HTERT RPE-1 (cell line): ENCODE results near the gene XPNPEP1.

ENCODE experiments used
- in situ Hi-C: fragments of 300-500 bp; cut with MboI; formaldehyde crosslinking; loops from 4 replicates; pipeline ENCODE4 v1.14.3; 2020; ENCODE audit warnings: low sequenced_read_pairs

Gene XPNPEP1

GRCh38 chr10:109952526-109952925, 29.2 kb upstream of the XPNPEP1 start:
- in situ Hi-C loops, result no loop called here

GRCh38 chr10:109947111-109947920, 24.0 kb upstream of the XPNPEP1 start:
- in situ Hi-C loops, result no loop called here

DNA sequence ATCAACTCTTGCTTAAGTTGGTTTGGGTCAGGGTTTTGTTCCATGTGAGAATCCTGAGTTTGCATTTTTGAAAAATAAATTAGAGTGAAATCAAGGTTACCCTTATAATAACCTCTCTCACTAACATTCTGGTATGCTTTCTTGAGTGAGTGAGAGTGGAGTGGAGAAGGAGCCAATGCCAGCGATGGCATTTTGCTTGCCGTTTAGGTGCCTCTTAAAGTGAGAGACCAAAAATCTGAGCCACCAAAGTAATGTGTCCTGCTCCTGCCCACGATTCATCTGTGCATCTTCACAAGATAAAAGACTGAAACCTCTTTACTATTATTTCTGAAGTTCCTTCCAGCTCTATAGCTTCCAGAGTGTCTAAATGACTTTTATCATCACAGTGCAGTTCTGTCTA, 23.4 kb upstream of the XPNPEP1 start:
- in situ Hi-C loops, result no loop called here

- in situ Hi-C loops, result no loop called here
These were observed 22.3 kb upstream of the XPNPEP1 start for GRCh38 chr10:109945473-109946177.

GRCh38 chr10:109944613-109945012, 21.3 kb upstream of the XPNPEP1 start:
- in situ Hi-C loops, result no loop called here

DNA sequence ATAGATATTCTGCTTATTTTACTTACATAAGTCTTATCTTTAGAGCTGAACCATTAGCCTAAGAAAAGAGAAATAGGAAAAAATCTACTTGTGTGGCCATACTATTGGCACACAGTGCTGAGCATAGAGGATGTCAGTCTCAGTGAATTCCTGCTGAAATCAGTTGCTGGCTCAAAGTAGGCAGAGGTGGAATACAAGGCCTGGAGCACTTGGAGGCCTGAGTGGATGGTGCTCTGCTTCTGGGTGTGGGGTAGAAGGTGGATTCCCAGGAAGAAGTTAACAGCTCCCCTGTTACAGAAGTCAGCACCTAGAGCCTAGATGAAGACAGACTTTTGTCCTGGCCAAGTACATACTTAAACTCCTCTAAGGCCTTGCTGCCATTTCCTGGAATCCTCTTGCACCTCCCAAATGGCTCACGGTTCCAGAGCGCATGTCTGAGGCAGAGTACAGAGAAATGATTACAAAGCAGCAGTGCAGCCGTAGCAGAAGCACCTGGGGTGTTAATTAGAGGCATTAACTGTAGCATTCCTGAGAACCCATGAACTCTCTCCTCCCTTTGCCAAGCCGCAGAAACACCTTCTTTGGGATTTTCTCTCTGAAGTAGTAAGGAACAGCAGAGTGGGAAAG, 18.0 kb upstream of the XPNPEP1 start:
- in situ Hi-C loops, result no loop called here

DNA sequence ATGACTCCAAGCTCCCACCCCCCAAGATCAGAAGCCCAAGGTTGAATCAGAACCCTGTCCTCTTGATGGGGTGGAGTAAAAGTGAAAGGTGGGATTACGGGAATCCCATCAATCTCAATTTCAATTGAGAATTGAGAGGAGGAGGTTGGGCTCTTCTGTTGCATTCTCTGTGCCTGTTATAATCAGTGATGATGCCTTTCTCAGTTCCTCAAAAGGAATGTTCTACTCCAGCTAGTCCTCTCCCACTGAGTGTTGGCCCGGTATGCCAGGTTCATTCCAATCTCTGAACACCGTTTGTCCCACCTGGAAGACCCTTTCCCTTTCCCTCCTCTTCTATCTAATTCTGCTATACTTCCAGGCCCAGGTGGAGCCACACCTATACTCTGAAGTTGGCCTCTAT, 17.2 kb upstream of the XPNPEP1 start:
- in situ Hi-C loops, result no loop called here

DNA sequence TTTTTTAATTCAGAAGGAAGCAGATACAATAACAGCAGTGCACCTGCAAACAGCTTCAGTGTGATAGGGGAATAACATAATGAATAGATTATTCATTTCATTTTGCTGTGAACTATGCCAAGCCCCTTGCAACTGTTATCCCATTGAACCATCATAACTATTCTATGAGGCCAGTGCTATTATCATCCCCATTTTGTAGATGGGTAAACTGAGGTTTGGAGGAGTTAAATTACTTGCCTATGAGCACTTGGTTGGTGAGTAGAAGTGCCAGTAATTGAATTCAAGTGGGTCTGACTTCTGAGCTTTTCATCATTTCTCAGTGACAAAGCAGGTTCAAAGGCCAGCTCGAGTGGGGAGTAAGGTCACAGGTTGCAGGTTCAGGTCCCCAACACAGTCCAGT, 16.8 kb upstream of the XPNPEP1 start:
- in situ Hi-C loops, result no loop called here

DNA sequence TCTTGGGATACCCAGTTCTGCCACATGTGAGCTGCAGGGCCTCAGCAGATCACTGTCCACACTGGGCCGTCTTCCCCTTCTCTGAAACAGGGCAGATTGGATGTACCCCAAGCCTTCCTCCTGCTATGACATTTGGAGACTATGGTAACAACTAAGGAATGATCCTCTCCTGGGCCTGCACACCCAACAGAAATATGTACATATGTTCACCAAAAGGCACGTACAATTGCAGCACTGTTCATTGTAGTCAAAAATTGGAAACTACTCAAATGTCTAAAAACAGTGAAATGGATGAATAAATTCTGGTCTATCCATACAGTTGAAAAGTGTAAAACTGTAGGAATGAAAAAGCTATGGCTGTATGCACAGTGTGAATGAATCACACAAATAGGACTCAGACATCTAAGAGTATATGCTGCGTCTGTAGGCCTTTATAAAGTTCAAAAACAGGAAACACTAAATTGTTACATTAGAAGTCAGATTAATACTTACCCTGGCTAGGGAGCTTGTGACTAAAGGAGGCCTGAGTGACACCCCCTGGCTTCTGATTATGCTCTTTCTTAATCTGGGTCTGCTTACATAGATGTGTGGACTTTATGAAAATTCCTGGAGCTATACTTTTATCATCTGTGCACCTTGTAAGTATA, 16.1 kb upstream of the XPNPEP1 start:
- in situ Hi-C loops, result no loop called here

DNA sequence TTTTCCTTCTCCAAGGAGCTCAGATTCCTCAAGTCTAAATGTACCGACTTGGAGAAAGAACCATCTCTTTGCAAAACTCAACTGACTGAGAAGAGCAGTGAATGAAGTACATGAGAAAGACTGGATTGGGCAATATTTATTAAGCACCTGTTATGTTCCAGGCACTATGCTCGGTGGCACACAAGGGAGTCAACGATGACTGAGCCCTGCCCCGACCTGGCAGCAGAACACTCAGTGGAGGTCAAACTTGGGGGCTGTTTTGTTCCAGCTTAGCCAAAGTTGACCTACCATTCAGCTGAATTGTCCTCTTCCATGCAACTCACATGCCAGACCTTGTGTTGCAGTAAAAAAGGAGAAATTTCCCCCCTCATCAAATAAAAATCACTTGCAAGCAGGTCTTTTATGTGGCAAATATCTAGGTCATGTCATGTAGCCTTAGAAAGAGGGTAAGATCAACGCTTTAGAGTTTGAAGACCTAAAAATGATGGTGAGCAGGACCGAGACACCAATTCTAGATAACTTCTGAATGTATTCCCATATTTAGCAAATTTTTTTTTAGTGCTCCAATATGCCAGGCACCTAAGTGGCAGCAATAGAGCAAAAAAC, 14.3 kb upstream of the XPNPEP1 start:
- in situ Hi-C loops, result no loop called here

GRCh38 chr10:109934958-109935793, 11.9 kb upstream of the XPNPEP1 start:
- in situ Hi-C loops, result no loop called here

DNA sequence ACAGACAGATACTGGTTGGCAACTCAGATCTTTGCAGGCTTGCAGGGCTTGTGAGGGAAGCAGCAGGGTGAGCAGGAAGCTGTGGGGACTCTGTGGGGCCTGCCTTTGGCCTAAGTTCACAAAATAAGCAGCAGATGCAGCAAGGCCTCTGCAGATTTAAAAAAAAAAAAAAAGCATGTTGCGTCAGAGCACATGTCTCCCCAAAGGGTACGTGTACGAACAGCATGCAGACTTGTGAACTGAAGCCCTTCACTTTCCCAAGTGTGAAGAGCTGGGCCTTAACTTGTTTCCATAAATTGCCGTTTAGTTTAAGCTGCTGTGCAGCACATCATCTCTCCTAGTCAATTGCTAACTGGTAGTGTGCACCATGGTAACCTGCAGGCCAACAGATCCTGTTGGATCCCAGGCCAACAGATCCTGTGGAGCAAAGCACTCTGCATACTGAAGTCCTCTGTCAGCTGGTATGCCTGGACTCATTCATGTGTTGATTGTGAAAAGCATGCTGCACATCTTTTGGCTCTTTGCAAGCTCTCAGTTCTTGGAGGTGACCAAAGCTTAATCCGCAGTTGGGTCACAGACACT, 10.8 kb upstream of the XPNPEP1 start:
- in situ Hi-C loops, result no loop called here

DNA sequence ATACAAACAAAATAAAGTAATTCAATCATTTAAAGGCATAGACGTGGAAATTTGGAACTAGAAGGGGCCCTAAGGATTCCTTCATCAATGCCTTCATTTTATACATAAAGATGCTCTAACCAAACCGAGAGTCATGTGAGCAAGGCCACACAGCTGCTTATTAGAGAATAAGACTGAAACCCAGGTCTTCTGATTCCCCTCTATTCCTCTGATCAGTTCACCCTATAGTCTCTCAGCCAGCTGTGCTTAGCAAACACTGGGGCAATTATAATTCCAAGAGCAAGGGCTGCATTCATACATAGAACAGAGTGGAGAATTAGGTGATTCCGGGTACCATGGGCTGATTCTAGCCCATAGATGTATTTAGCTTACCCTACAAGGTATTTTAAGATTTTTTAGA, 9.7 kb upstream of the XPNPEP1 start:
- in situ Hi-C loops, result no loop called here

DNA sequence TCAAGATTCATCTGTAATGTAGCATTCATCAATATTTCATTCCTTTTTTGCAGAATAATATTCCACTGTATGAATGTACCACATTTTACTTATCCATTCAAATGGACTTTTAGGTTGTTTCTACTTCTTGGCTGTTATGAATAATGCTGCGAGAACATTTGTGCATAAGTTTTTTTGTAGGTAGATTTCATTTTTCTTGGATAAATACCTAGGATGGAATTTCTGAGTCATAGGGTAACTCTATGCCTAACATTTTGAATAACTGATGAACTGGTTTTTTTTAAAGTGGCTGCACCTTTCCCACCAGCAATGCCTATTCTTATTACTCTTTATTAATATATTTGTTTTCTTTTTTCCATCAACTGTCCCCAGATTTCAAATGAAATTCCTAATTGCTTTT, 9.1 kb upstream of the XPNPEP1 start:
- in situ Hi-C loops, result no loop called here

DNA sequence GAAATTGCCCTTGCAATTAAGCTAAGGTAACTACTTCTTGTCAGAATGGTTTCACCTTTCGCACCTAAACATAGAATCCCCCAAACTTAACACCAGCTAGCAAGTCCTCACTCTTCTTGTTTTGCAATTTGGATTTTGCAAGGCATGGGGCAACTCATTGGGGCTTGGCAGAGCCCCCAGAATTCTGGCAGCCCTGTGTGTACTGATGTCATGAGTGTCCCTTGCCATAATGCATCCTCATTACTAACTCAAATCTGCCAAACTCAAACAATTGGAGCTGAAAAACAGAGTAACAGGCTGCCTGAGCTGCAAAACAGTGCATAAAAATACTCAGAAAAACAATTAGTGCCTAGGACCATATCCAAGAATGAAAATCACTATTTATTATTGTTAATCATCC, 7.9 kb upstream of the XPNPEP1 start:
- in situ Hi-C loops, result no loop called here

- in situ Hi-C loops, result no loop called here
These were observed 6.3 kb upstream of the XPNPEP1 start for GRCh38 chr10:109929501-109930219.

GRCh38 chr10:109928475-109928891, 5.2 kb upstream of the XPNPEP1 start:
- in situ Hi-C loops, result no loop called here

GRCh38 chr10:109926825-109927224, 3.5 kb upstream of the XPNPEP1 start:
- in situ Hi-C loops, result no loop called here

- in situ Hi-C loops, result no loop called here
These were observed 2.9 kb upstream of the XPNPEP1 start for GRCh38 chr10:109926061-109926745.
